Measurements from ENCODE around the gene RIPK4. TPM values are rescaled to one million over a fixed set of nuclear protein-coding genes. Genes with fewer than 3 reads are reported as not detected.

Gene RIPK4
- under 0.01 TPM in 1 of 2 replicates, not detected in the other for total RNA-seq

DNA sequence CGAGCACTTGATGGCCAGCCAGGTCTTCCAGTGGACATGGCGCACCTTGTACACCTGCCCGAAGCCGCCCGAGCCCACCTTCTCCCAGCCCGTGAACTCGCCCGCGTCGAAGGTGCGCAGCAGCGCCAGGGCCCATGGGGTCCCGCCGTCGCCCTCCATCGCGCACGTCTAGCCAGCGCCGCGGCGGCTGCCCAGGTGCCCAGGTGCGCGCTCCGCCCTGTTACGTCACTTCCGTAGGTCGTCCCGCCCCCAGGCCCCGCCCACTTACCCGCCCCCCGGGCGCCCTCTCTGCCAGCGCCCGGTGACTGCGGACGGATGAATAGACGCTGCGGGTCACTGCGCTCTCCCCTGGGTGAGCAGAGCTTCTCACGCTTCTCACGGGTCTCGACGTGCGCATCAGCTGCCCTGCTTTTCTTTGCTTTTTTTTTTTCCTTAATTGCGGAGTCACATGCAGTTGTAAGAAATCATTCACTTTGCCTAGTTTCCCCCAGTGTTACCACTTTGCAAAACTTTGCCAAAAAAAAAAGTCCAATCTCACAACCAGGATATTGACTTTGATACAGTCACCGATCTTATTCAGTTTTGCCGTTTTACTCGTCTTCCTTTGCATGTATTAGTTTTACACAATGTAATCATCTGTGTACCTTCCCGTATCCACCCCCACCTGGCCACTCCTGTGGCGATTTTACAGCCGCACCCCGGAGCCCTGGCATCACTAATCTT is at the start of gene RIPK4:
RIPK4 (minus strand) TSS at position 170 of the 723 bp plus-strand sequence; CDS start at position 159, 11 bp downstream.

Other genes with a start within 250 kb of the RIPK4 start
- 2.5 and 4.0 TPM in 2 replicates for gene PRDM15, start 112.3 kb upstream of the RIPK4 start, total RNA-seq
- 9.1 and 10.4 TPM in 2 replicates for gene C2CD2, start 187.0 kb upstream of the RIPK4 start, total RNA-seq
- 3.7 and 5.0 TPM in 2 replicates for gene ZBTB21, start 243.3 kb upstream of the RIPK4 start, total RNA-seq